K562 (cell line): ENCODE data around the gene KCTD1. TPM values are rescaled to one million over a fixed set of nuclear protein-coding genes. Genes with fewer than 3 reads are reported as not detected.

Experiments used
- BCLAF1 ChIP-seq, 2 experiments: fragments of 450-650 bp in 1 of 2; IDR thresholded peaks; 2 replicates each; pipeline ENCODE4 v1.6.1; 2011 to 2017; ENCODE audit warnings: low read depth in 2 of 2, antibody characterized with exemption in 1 of 2, borderline replicate concordance in 1 of 2, low read length in 1 of 2, mild to moderate bottlenecking in 1 of 2, mixed read lengths in 1 of 2; ENCODE audit not compliant: control insufficient read depth in 1 of 2
- CTCF ChIP-seq, 3 experiments: IDR thresholded peaks in 2 of 3; conservative IDR thresholded peaks in 1 of 3; 2 replicates each; pipeline ENCODE4 v1.5.1; 2011 to 2012; ENCODE audit warnings: low read length in 3 of 3, mild to moderate bottlenecking in 3 of 3, control low read depth in 2 of 3, improper control_type of control experiment in 1 of 3, inconsistent platforms in 1 of 3, low read depth in 1 of 3, mixed read lengths in 1 of 3, moderate library complexity in 1 of 3; ENCODE audit not compliant: insufficient read depth in 2 of 3
- GATAD2B ChIP-seq: fragments of 450-650 bp; IDR thresholded peaks from 2 replicates; pipeline ENCODE4 v1.6.1; 2017; ENCODE audit warnings: mild to moderate bottlenecking, borderline replicate concordance
- REST ChIP-seq, 2 experiments: fragments of 450-650 bp; formaldehyde crosslinking in 1 of 2; IDR thresholded peaks; 2 replicates each; pipeline versions ENCODE4 v1.4.0 to v1.6.1; 2014 to 2020; ENCODE audit warnings: mild to moderate bottlenecking in 2 of 2, borderline replicate concordance in 1 of 2, low read depth in 1 of 2
- SFPQ ChIP-seq: fragments of 200-400 bp; formaldehyde crosslinking; IDR thresholded peaks from 2 replicates; pipeline ENCODE4 v1.6.1; 2017; ENCODE audit warnings: mild to moderate bottlenecking, low read depth, low read length, moderate library complexity
- SREBF1 ChIP-seq: fragments of 150-350 bp; IDR thresholded peaks from 2 replicates; pipeline ENCODE4 v1.6.1; 2014; ENCODE audit warnings: antibody characterized with exemption, low read depth, low read length, borderline replicate concordance
- ZBTB43 ChIP-seq: sonication (generic); formaldehyde crosslinking; IDR thresholded peaks from 2 replicates; pipeline ENCODE4 v1.8.0; 2023; ENCODE audit warnings: mild to moderate bottlenecking, missing genetic modification reagents
- polyA plus RNA-seq, 8 experiments: library from polyadenylated mRNA; depleted of rRNA in 4 of 8; stranded (reverse) in 5 of 8; unstranded in 3 of 8; fragments of >200 nt; fragmentation: Nextera tagmentation in 2 of 8; fragmentation: Illumina TruSeq in 1 of 8; extraction: Ambion mirVana in 2 of 8; extraction: Trizol in 1 of 8; gene quantifications; 2 replicates each; pipeline versions ENCODE4 v1.2.1 to v1.2.3, GENCODE V29; 2011 to 2014; ENCODE audit warnings: inconsistent platforms in 1 of 8, missing spikeins in 1 of 8
- total RNA-seq, 7 experiments: library from RNA; depleted of rRNA in 6 of 7; stranded (reverse); fragments of >200 nt in 6 of 7; fragmentation: Illumina TruSeq in 2 of 7; extraction: Trizol in 2 of 7; gene quantifications; 2 replicates each; pipeline versions ENCODE4 v1.2.1 to v1.2.3, GENCODE V29; 2011 to 2021; ENCODE audit warnings: low replicate concordance in 1 of 7

The KCTD1 gene
- total and polyA plus RNA-seq, 9 of the 15 experiments (the other 6 are each of a cell fraction or from before 2014, with no cell fraction given): not detected

- TF ChIP-seq REST (IDR thresholded peaks at IDR 0.05; ENCODE audit: borderline replicate concordance) (peak; percentile 39; the same call in 1 of the 2 replicates), REST (CRISPR knock-in tag; IDR thresholded peaks at IDR 0.05; ENCODE audit: low read depth) (no peak), ZBTB43 (CRISPR knock-in tag) (no peak), SREBF1 (no peak), CTCF (IDR thresholded peaks at IDR 0.05 in 2 of 3, conservative IDR thresholded peaks at IDR 0.05 in 1 of 3; ENCODE audit: insufficient read depth in 2 of 3, low read depth in 1 of 3, low read length in 3 of 3) (peak; percentile 61 to 79 (median 74)), GATAD2B (no peak), SFPQ (no peak), BCLAF1 (IDR thresholded peaks at IDR 0.05; ENCODE audit: borderline replicate concordance in 1 of 2, control insufficient read depth in 1 of 2, low read depth in 2 of 2, low read length in 1 of 2) (no peak)
Observed at GRCh38 chr18:26457611-26458353, 90.6 kb downstream of the KCTD1 start (continued).
